HAP-1 (cell line): Measurements from ENCODE around the gene TPM1.
"Not testable (repeated sequence)": the region's sequence is repeated elsewhere in the genome, so short reads cannot be mapped to it uniquely, and the experiment has no call there.

Source experiments
- DNase-seq, 2 experiments: peaks; one replicate each; pipeline ENCODE4 v3.0.0-alpha.2; 2016 to 2020; ENCODE audit warnings: low spot score in 2 of 2
- H3K27me3 ChIP-seq: fragments of 250-450 bp; sonication (Bioruptor Pico); 2 replicates; pipeline ENCODE4 v1.5.1; 2020; ENCODE audit warnings: low read depth, mild to moderate bottlenecking, moderate library complexity
- H3K36me3 ChIP-seq: fragments of 250-450 bp; sonication (Bioruptor Pico); replicated peaks from 2 replicates; pipeline ENCODE4 v1.5.1; 2020; ENCODE audit warnings: mild to moderate bottlenecking
- H3K4me1 ChIP-seq: fragments of 250-450 bp; sonication (Bioruptor Pico); 2 replicates; pipeline ENCODE4 v1.5.1; 2020; ENCODE audit warnings: mild to moderate bottlenecking
- H3K4me3 ChIP-seq: fragments of 250-450 bp; sonication (Bioruptor Pico); 2 replicates; pipeline ENCODE4 v1.5.1; 2020; ENCODE audit warnings: mild to moderate bottlenecking, moderate library complexity
- H3K9me3 ChIP-seq: fragments of 250-450 bp; sonication (Bioruptor Pico); 2 replicates; pipeline ENCODE4 v1.5.1; 2020; ENCODE audit warnings: mild to moderate bottlenecking, moderate library complexity
- in situ Hi-C: fragments of 300-500 bp; cut with MboI; formaldehyde crosslinking; loops from 3 replicates; pipeline ENCODE4 v1.14.3; 2020; ENCODE audit warnings: low sequenced_read_pairs, inconsistent platforms, mixed read lengths

TPM1 gene

GRCh38 chr15:63041974-63042876 lies at the start of gene TPM1:
Gene TPM1, plus strand, starts transcription at chr15:63042747. Its CDS starts 83 bp downstream, at chr15:63042830.
- Histone ChIP-seq H3K36me3 (peaks cover 18% of the 10 kb centered on the region), H3K4me1 (peaks cover 39% of the 10 kb centered on the region), H3K4me3 (peak within 1 kb of the TSS; percentile 53), H3K9me3 (no peaks in the 10 kb centered on the region), H3K27me3 (no peaks in the 10 kb centered on the region)
- peak; percentile 76 to 92 for DNase-seq
- in situ Hi-C loops: no loop called here

GRCh38 chr15:62993066-62993465 lies 49.5 kb upstream of the TPM1 start:
- DNase-seq: peak; percentile 58 to 98
- Histone ChIP-seq H3K4me1 (peaks cover 17% of the 10 kb centered on the region), H3K4me3 (no peak overlapping the region), H3K9me3 (no peaks in the 10 kb centered on the region), H3K36me3 (no peaks in the 10 kb centered on the region), H3K27me3 (no peaks in the 10 kb centered on the region)
- in situ Hi-C loops: no loop called here

- in situ Hi-C loops, H3K27me3 ChIP-seq, H3K4me3 ChIP-seq, H3K9me3 ChIP-seq, H3K36me3 ChIP-seq: not testable (repeated sequence)
- H3K4me1 ChIP-seq: peaks cover 17% of the 10 kb centered on the region
- DNase-seq: peak in 1 of 2 experiments; percentile 3
These were observed 48.9 kb upstream of the TPM1 start for GRCh38 chr15:62993632-62994031.

- no peak for DNase-seq
- no peaks in the 10 kb centered on the region for H3K9me3 ChIP-seq
- peaks cover 23% of the 10 kb centered on the region for H3K4me1 ChIP-seq
- in situ Hi-C loops: no loop called here
- no peak overlapping the region for H3K4me3 ChIP-seq
- no peaks in the 10 kb centered on the region for H3K27me3 ChIP-seq
- no peaks in the 10 kb centered on the region for H3K36me3 ChIP-seq
These were observed 48.1 kb upstream of the TPM1 start for GRCh38 chr15:62994439-62994838.

GRCh38 chr15:62994975-62995681 lies 47.4 kb upstream of the TPM1 start:
- no peak for DNase-seq
- H3K4me1 ChIP-seq: peaks cover 27% of the 10 kb centered on the region
- in situ Hi-C loops: no loop called here
- H3K9me3 ChIP-seq: no peaks in the 10 kb centered on the region
- no peak overlapping the region for H3K4me3 ChIP-seq
- no peaks in the 10 kb centered on the region for H3K27me3 ChIP-seq
- no peaks in the 10 kb centered on the region for H3K36me3 ChIP-seq

- H3K36me3 ChIP-seq: no peaks in the 10 kb centered on the region
- H3K27me3 ChIP-seq: no peaks in the 10 kb centered on the region
- no peaks in the 10 kb centered on the region for H3K9me3 ChIP-seq
- H3K4me1 ChIP-seq: peaks cover 25% of the 10 kb centered on the region
- in situ Hi-C loops: no loop called here
- H3K4me3 ChIP-seq: no peak overlapping the region
- DNase-seq: no peak
These were observed 45.1 kb upstream of the TPM1 start for GRCh38 chr15:62997441-62997840.

- no peak for DNase-seq
- no peak overlapping the region for H3K4me3 ChIP-seq
- no peaks in the 10 kb centered on the region for H3K9me3 ChIP-seq
- in situ Hi-C loops: no loop called here
- peaks cover 16% of the 10 kb centered on the region for H3K4me1 ChIP-seq
- no peaks in the 10 kb centered on the region for H3K27me3 ChIP-seq
- H3K36me3 ChIP-seq: no peaks in the 10 kb centered on the region
These were observed 44.2 kb upstream of the TPM1 start for GRCh38 chr15:62998262-62998890.

- H3K4me3 ChIP-seq: no peak overlapping the region
- peaks cover 16% of the 10 kb centered on the region for H3K4me1 ChIP-seq
- no peak for DNase-seq
- H3K27me3 ChIP-seq: no peaks in the 10 kb centered on the region
- no peaks in the 10 kb centered on the region for H3K36me3 ChIP-seq
- in situ Hi-C loops: no loop called here
- H3K9me3 ChIP-seq: no peaks in the 10 kb centered on the region
These were observed 43.4 kb upstream of the TPM1 start for GRCh38 chr15:62999178-62999577.

- Histone ChIP-seq H3K4me1 (peaks cover 16% of the 10 kb centered on the region), H3K4me3 (no peak overlapping the region), H3K9me3 (no peaks in the 10 kb centered on the region), H3K36me3 (no peaks in the 10 kb centered on the region), H3K27me3 (no peaks in the 10 kb centered on the region)
- DNase-seq: peak; percentile 51 to 52
- in situ Hi-C loops: no loop called here
These were observed 42.5 kb upstream of the TPM1 start for GRCh38 chr15:62999923-63000561.

- Histone ChIP-seq H3K4me3 (no peak overlapping the region), H3K9me3 (no peaks in the 10 kb centered on the region), H3K36me3 (no peaks in the 10 kb centered on the region), H3K4me1 (peaks cover 16% of the 10 kb centered on the region), H3K27me3 (no peaks in the 10 kb centered on the region)
- in situ Hi-C loops: no loop called here
- DNase-seq: no peak
These were observed 41.8 kb upstream of the TPM1 start for GRCh38 chr15:63000706-63001105.

GRCh38 chr15:63004211-63004610 lies 38.3 kb upstream of the TPM1 start:
- Histone ChIP-seq H3K4me1 (peaks cover 23% of the 10 kb centered on the region), H3K36me3 (no peaks in the 10 kb centered on the region), H3K4me3 (no peak overlapping the region), H3K9me3 (no peaks in the 10 kb centered on the region), H3K27me3 (no peaks in the 10 kb centered on the region)
- DNase-seq: no peak
- in situ Hi-C loops: no loop called here

GRCh38 chr15:63006032-63006878 lies 36.3 kb upstream of the TPM1 start:
- H3K27me3 ChIP-seq: no peaks in the 10 kb centered on the region
- no peaks in the 10 kb centered on the region for H3K9me3 ChIP-seq
- no peaks in the 10 kb centered on the region for H3K36me3 ChIP-seq
- H3K4me3 ChIP-seq: no peak overlapping the region
- H3K4me1 ChIP-seq: peaks cover 12% of the 10 kb centered on the region
- peak; percentile 75 to 79 for DNase-seq
- in situ Hi-C loops: no loop called here
